Testis (tissue), 2 donors: ENCODE data around the gene C4orf50.

Experiments used
- CTCF ChIP-seq, 3 experiments: fragments of 450-650 bp in 2 of 3; fragments of 200-600 bp in 1 of 3; sonication (generic) in 1 of 3; IDR thresholded peaks; one replicate each; pipeline ENCODE4 v1.5.1; 2016 to 2019; ENCODE audit warnings: antibody characterized with exemption in 3 of 3, mild to moderate bottlenecking in 2 of 3, moderate library complexity in 1 of 3
- POLR2A ChIP-seq: fragments of 450-650 bp; IDR thresholded peaks from one replicate; pipeline ENCODE4 v1.6.1; 2017; ENCODE audit warnings: antibody characterized with exemption, mild to moderate bottlenecking, moderate library complexity

GRCh38 chr4:6056976-6057766, 38.9 kb upstream of the C4orf50 start:
- no peak for TF ChIP-seq CTCF (IDR thresholded peaks at IDR 0.05)
- no peak for TF ChIP-seq POLR2A
